ENCODE measurements around the gene TESMIN.

The TESMIN gene

DNA sequence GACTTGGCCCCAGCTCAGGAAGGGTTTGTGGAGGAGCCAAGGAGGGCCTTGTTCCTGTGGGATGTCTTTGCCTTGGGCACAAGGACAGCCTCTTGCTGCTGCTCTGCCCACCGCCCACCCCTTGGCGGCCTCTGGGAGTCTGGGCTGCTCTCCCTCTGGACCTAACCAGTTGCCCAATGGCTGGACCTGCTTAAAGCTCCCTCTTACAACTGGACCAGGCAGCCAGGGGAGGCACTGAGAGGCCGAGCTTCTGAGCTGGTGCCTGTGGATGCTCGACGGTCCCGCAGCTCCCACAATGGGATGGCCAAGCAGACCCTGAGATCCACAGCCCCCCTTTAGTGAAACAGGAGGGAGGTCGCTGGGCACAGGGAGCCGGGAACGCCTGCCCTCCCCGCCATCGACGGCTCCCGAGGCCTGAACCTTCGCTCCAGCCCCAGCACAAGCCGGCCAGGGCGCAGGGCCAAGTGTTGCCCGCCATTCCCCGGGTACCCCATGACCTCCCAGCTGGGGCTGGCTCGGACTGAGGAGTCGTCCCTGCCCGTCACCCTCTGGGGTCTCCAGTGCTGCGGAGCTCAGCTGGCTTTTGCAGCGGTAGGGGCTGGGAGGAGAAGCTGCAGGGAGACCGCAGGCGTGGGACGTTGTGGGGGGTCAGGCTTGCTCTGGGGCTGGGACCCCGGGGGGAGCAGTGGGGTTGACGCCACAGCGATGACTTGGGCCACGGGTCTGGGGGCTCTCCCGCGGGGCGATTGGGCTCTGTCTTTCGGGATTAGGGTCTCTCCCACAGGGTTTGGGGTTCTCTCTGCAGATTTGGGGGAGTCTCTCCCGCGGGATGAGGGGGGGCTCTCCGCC is 67.6 kb downstream of the TESMIN start:
- no peak for DNase-seq (ENCODE audit: low spot score)
- TF ChIP-seq, protein P1, sequence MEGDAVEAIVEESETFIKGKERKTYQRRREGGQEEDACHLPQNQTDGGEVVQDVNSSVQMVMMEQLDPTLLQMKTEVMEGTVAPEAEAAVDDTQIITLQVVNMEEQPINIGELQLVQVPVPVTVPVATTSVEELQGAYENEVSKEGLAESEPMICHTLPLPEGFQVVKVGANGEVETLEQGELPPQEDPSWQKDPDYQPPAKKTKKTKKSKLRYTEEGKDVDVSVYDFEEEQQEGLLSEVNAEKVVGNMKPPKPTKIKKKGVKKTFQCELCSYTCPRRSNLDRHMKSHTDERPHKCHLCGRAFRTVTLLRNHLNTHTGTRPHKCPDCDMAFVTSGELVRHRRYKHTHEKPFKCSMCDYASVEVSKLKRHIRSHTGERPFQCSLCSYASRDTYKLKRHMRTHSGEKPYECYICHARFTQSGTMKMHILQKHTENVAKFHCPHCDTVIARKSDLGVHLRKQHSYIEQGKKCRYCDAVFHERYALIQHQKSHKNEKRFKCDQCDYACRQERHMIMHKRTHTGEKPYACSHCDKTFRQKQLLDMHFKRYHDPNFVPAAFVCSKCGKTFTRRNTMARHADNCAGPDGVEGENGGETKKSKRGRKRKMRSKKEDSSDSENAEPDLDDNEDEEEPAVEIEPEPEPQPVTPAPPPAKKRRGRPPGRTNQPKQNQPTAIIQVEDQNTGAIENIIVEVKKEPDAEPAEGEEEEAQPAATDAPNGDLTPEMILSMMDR (IDR thresholded peaks at IDR 0.05; ENCODE audit: extremely low read depth, insufficient read depth, missing control alignments), result no peak
- in situ Hi-C loops (cut with MboI; ENCODE audit: low pct_unique_long_range_greater_than_20kb, low sequenced_read_pairs, unreplicated experiment), result no loop called here

DNA sequence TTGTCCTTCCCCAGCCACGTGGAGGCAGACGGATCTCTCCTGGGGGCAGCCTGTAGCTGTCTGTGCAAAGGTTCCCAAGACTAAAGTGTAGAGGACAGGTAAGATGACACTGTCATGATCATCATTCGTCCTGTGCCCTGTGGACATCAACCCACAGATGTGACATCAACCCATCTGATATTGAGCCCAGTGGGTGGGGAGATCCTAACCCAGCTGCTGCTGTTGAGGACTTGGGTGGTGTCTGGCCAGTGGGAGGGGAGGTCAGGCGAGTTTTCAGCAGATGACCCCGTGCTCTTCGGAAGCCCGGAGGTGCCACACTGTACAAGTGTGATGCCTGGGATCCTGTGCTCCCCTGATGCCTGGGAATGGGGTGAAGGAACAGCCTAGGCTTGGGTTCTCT is 68.2 kb downstream of the TESMIN start:
- TF ChIP-seq, protein P1 (IDR thresholded peaks at IDR 0.05; ENCODE audit: extremely low read depth, insufficient read depth, missing control alignments), result no peak
- in situ Hi-C loops (cut with MboI; ENCODE audit: low pct_unique_long_range_greater_than_20kb, low sequenced_read_pairs, unreplicated experiment), result no loop called here
- no peak for DNase-seq (ENCODE audit: low spot score)

DNA sequence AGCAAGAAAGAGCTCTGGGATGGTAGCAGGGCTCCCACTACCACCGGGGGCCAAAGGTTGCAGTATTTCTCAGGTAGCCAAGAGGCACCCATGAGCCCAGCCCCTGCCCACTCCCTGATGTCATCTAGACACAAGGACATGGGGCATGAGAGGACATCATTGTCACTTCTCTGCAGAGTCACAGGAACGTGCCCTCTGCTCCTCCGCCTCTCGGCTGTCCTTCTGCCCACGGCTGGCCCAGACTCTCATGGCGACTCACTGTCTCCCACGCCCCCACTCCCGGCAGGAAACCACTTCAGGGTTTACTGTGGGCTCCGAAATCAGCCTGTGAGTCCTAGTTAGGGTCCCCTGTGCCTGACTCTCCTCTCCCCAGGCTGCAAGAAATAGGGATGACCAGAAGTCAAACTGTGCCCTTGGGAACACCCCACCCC is 68.8 kb downstream of the TESMIN start:
- DNase-seq (ENCODE audit: low spot score), result no peak
- in situ Hi-C loops (cut with MboI; ENCODE audit: low pct_unique_long_range_greater_than_20kb, low sequenced_read_pairs, unreplicated experiment), result no loop called here

DNA sequence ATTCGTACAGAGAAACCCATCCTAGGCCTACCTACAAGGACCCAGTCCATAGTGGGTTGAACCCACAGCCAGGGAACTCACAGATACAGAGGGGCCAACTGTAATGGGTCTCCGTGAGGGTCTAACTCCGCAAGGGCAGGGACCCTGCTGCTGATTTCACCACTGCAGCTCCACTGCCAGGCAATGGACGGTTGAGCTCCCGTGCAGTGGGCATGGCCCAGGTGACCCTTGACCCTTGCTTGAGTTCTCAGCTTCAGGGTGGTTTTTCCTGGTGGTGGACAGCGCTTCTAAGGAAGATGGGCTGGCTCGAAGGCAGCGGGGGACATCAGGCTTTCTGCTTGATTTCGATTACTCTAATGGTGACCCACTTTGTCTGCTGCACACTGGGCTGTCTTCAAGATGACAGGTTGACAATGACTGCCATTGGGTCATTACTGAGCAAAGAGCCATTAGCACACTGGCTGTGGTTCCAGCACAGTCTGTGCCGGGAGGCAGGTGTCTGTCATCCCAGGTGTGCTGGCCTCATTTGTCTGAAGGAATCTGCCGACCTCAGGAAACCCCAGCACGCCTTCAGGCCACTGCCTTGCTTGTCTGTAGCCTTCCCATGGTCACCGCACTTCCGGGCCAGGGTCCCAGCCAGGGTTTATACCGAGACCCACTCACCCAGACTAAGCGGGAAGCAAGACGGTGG is 70.6 kb downstream of the TESMIN start:
- in situ Hi-C loops (cut with MboI; ENCODE audit: low pct_unique_long_range_greater_than_20kb, low sequenced_read_pairs, unreplicated experiment), result no loop called here

More for the DNA sequence above, 68.8 kb downstream of the TESMIN start:
- TF ChIP-seq, protein P1 (IDR thresholded peaks at IDR 0.05; ENCODE audit: extremely low read depth, insufficient read depth, missing control alignments), result no peak

DNA sequence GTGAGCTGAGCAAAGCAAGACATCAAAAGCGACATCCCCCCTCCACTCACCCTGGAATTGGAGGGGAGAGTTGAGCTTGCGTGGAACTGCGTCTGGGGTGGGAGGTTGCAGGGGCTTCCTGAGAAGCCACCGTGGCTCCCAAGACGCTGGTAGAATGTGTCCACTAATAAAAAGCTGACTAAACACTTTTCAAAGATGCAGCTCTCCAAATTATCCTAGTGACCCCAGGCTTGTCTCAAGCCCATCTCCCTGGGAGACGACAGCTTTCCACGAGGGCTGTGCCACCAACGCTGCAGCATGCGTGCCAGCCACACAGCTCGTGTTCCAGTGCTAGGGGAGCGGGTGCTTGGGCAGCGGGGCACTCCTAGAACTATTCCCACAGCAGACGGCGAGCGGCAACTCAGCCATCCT is 73.3 kb downstream of the TESMIN start:
- in situ Hi-C loops (cut with MboI; ENCODE audit: low pct_unique_long_range_greater_than_20kb, low sequenced_read_pairs, unreplicated experiment), result no loop called here

More for the DNA sequence above, 70.6 kb downstream of the TESMIN start:
- TF ChIP-seq, protein P1 (IDR thresholded peaks at IDR 0.05; ENCODE audit: extremely low read depth, insufficient read depth, missing control alignments), result no peak
- no peak for DNase-seq (ENCODE audit: low spot score)

DNA sequence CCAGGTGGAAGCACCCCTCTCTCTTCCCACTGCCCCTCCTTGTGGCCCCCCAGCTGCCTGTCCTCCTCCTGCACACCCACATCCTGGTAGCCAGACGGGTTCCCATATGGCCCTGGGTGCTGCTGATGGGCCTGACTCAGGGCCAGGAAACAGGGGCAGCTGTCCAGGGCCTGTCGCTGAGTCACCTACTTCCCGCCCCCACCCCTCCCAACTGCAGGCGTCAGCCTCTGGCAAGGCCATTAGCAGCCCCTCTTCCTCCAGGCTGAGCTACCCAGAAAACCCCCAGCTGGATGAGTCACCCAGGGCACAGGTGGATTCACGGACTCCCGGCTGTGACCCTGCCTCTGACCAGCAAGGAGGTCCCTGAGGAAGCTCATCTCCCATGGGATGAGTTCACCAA is 73.9 kb downstream of the TESMIN start:
- TF ChIP-seq, protein P1 (IDR thresholded peaks at IDR 0.05; ENCODE audit: extremely low read depth, insufficient read depth, missing control alignments), result no peak
- in situ Hi-C loops (cut with MboI; ENCODE audit: low pct_unique_long_range_greater_than_20kb, low sequenced_read_pairs, unreplicated experiment), result no loop called here
- DNase-seq (ENCODE audit: low spot score), result no peak

More for the DNA sequence above, 73.3 kb downstream of the TESMIN start:
- no peak for DNase-seq (ENCODE audit: low spot score)
- TF ChIP-seq, protein P1 (IDR thresholded peaks at IDR 0.05; ENCODE audit: extremely low read depth, insufficient read depth, missing control alignments), result no peak

Data from GM13977 (cell line).